WERI-Rb-1 (cell line): ENCODE measurements around the gene GOLGA6L10.
"Not testable (repeated sequence)": the region's sequence is repeated elsewhere in the genome, so short reads cannot be mapped to it uniquely, and the experiment has no call there.

ENCODE experiments used
- DNase-seq: peaks from one replicate; pipeline ENCODE4 v3.0.0-alpha.2; 2020
- H3K27ac ChIP-seq: fragments of 250-450 bp; sonication (Bioruptor Pico); 2 replicates; pipeline ENCODE4 v1.5.1; 2020; ENCODE audit warnings: mild to moderate bottlenecking, moderate library complexity
- H3K27me3 ChIP-seq: fragments of 250-450 bp; sonication (Bioruptor Pico); 2 replicates; pipeline ENCODE4 v1.5.1; 2021; ENCODE audit warnings: mild to moderate bottlenecking, low read depth, moderate library complexity; ENCODE audit not compliant: insufficient read depth, severe bottlenecking
- H3K36me3 ChIP-seq: fragments of 250-450 bp; sonication (Bioruptor Pico); 2 replicates; pipeline ENCODE4 v1.5.1; 2020; ENCODE audit warnings: mild to moderate bottlenecking, moderate library complexity
- H3K4me3 ChIP-seq: 2 replicates; pipeline ENCODE4 v1.5.1; 2011; ENCODE audit warnings: low read depth, mild to moderate bottlenecking, control low read depth, low read length
- H3K9me3 ChIP-seq: fragments of 250-450 bp; sonication (Bioruptor Pico); 2 replicates; pipeline ENCODE4 v1.5.1; 2021; ENCODE audit warnings: mild to moderate bottlenecking, moderate library complexity; ENCODE audit not compliant: severe bottlenecking
- TF ChIP-seq, protein P1 (sequence below): IDR thresholded peaks from 2 replicates; pipeline ENCODE4 v1.5.1; 2011; ENCODE audit warnings: low read depth, mild to moderate bottlenecking, control low read depth, inconsistent platforms, low read length

GOLGA6L10 gene

DNA sequence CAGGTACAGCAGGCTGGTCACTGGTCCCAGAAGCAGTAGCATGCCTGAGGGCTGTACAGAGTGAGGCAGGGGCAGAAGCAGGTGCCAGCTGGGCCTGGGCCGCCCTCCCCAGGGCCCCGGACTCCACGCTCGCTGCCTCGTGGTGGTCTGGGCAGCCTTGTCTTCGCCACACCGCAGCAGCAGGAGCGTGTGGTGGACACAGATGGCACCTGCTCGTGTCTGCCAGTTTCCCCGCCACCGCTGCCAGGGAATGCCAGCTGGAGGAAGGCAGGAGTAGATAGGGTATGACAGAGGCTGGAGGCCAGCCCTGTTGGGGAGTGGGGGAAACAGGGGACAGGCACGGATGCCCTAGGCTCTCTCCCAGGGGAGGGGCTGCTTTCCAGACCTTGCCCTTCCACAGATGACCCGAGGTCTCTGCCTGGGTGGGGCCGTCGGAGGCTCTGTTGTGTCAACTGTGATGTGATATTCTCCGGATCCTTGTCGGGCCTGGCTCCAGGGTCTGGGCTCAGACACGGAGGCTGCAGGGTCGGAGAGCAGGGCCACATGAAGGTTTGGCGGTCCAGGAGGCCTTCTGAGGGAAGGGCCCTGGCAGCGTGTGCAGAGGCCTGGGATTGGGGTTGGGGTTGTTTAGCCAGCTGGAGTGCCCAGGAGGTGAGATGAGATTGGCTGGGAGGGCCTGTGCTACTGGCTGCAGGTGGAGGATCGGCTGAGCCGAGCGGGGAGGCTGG, 33.6 kb downstream of the GOLGA6L10 start:
- H3K36me3 ChIP-seq, result no peaks in the 10 kb centered on the region
- no peak for DNase-seq

DNA sequence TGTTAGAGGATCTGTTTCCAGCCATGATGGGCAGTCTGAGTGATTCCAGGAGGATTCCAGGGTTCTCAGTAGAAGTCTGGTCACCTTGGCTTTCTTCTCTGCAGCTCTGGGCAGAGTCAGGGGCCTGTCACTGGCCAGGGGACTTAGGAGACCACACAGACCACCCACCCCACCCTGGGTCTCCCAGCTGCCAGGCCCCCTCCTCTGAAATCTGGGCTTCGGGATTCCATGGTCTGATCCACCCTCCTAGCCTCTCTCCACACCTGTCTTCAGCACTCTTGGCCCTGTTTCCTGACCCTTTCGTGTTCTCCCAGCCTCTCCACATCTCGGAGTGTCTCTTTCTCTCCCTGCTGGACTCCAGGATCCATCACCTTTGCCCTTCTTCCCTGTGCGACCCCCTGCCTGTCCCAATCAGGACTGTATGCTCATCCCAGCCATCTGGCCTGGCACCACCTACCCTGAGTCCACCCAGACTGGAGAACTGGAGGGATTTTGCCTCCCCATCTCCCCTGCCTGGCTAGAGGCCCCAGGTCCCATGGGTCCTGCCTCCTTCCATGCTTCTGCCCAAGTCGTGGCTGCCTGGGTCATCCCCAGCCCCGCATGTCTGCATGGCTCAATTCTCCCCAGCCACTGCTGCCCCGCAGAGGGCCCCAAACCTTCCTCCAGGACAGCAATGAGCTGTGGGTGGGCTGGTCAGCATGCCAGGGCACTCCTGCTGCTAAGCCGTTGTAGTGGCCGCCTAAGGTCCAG, 34.3 kb downstream of the GOLGA6L10 start:
- H3K27ac ChIP-seq, result no peak overlapping the region
- TF ChIP-seq, protein P1, sequence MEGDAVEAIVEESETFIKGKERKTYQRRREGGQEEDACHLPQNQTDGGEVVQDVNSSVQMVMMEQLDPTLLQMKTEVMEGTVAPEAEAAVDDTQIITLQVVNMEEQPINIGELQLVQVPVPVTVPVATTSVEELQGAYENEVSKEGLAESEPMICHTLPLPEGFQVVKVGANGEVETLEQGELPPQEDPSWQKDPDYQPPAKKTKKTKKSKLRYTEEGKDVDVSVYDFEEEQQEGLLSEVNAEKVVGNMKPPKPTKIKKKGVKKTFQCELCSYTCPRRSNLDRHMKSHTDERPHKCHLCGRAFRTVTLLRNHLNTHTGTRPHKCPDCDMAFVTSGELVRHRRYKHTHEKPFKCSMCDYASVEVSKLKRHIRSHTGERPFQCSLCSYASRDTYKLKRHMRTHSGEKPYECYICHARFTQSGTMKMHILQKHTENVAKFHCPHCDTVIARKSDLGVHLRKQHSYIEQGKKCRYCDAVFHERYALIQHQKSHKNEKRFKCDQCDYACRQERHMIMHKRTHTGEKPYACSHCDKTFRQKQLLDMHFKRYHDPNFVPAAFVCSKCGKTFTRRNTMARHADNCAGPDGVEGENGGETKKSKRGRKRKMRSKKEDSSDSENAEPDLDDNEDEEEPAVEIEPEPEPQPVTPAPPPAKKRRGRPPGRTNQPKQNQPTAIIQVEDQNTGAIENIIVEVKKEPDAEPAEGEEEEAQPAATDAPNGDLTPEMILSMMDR, result no peak

More for the DNA sequence above, 33.6 kb downstream of the GOLGA6L10 start:
- no peak overlapping the region for H3K4me3 ChIP-seq
- no peak overlapping the region for H3K27ac ChIP-seq
- H3K9me3 ChIP-seq, result no peaks in the 10 kb centered on the region
- no peaks in the 10 kb centered on the region for H3K27me3 ChIP-seq
- TF ChIP-seq, protein P1, result no peak

DNA sequence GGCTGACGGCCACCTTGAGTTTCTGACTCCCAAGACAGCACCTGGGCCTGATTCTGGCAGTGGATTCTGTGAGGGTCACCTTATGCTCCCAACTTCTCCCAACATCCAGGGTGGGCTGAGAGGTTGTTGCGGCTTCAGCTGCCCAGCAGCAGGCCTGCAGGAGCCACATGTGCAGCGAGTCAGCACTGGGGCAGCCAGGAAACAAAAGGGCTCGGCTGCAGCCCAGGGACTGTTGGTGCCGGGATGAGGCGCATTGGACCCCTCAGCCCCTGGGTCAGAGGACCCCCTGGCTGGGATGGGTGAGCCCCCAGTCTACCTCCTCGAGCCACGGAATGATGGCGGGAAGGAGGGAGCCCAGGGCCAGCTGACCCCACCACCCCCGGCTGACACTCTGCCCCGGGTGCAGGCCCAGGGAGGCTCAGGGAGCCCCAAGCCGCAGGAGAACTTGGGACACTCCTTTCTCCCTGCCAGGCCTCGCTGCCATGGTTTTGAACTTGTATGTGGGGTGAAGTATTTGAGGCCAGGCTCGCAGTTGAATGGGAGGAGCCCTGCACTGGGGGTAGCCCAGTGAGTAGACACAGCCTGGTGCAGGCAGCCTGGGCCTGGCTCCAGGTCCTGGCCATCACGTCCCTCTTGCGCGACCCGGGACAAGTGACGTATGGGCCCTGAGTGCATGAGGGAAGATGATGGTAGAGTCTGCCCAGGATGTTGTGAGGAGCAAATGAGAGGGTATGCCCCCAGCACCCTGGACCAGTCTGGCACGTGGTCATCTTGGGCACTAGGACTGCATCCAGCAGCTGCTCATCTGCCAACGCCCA, 35.1 kb downstream of the GOLGA6L10 start:
- not testable (repeated sequence) for H3K4me3 ChIP-seq, H3K9me3 ChIP-seq, DNase-seq, H3K27ac ChIP-seq, H3K27me3 ChIP-seq, H3K36me3 ChIP-seq

More for the DNA sequence above, 34.3 kb downstream of the GOLGA6L10 start:
- no peak for DNase-seq
- Histone ChIP-seq H3K9me3 (no peaks in the 10 kb centered on the region), H3K27me3 (no peaks in the 10 kb centered on the region), H3K4me3 (no peak overlapping the region), H3K36me3 (no peaks in the 10 kb centered on the region)

DNA sequence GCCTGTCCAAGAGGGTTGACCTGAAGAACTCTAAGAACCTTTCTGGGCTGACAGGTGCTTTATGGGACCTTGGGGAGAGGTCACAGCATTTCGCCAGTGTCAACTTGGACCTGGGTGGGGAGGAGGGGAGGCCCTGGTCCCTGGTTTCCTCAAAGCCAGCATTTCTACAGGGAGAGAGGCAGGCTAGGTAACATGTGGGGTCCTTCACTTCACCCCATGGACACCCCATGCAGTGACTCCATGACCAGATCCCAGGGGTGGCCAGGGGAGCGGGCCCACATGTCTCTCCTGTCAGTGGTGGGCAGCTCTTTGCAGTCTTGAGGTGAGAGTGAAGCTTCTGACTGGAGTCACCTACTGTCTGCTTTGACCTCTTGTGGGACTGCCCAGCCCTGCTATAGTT, 35.8 kb downstream of the GOLGA6L10 start:
- no peak for DNase-seq
- TF ChIP-seq, protein P1, result no peak
- Histone ChIP-seq H3K27me3 (no peaks in the 10 kb centered on the region), H3K27ac (no peak overlapping the region), H3K36me3 (no peaks in the 10 kb centered on the region), H3K4me3 (no peak overlapping the region), H3K9me3 (no peaks in the 10 kb centered on the region)

DNA sequence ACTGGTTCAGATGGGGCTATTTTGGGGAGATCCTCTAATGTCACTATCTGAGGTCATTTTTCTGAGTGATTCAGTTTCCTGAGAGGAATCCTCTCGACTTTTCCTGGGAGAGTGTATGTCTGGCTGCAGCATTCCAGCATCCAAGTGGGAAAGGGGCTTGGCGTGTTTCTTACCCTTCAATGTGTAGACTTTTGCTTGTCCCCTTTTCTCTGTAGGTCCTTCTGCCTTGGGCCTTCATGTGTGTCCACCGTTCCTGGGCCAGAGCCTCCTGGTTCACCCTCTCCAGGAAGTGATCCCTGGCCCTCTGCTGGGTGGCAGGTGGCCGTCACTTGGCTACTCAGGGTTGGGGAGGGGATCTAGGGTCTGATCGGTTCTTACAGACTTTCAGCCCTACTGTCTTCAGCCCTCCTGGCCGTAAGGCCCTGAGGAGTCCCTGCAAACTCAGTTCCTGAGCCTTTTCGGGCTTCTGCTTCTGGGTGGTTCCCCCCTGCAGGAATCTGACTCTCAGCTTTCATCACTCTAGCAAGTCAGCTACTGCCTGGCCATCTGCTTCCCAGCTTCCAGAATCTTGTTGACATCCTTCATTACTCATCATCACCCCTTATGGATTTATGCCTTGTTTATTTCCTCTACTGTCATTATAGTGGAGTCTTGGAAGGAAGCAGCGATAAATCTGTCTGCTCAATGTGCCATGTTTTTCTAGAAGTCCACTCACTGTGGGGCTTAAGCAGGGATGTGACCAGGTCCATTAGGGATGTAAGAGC, 36.5 kb downstream of the GOLGA6L10 start:
- Histone ChIP-seq H3K4me3 (no peak overlapping the region), H3K27me3 (no peaks in the 10 kb centered on the region), H3K36me3 (no peaks in the 10 kb centered on the region), H3K9me3 (no peaks in the 10 kb centered on the region), H3K27ac (no peak overlapping the region)
- TF ChIP-seq, protein P1, result 0 out of 2 replicates have a peak, but pooled peaks have one; percentile 12
- DNase-seq, result peak; percentile 42

DNA sequence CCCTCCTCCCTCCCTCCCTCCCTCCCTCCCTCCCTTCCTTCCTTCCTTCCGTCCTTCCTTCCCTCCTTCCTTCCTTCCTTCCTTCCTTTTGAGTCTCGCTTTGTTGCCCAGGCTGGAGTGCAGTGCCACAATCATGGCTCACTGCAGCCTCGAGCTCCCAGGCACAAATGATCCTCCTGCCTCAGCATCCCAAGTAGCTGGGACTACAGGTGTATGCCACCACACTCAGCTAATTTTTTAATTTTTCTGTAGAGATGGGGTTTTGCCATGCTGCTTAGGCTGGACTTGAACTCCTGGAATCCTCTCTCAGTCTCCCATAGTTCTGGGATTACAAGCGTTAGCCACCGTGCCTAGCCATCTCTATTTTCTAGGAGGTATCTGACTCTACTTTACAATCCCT, 38.0 kb downstream of the GOLGA6L10 start:
- H3K27me3 ChIP-seq, H3K9me3 ChIP-seq, H3K4me3 ChIP-seq, H3K27ac ChIP-seq, H3K36me3 ChIP-seq, DNase-seq: not testable (repeated sequence)
